GM10248 (cell line): ENCODE data around the gene HCLS1.
A peak's percentile ranks its signal among the peaks of the same experiment; 100 is the strongest.

ENCODE experiments used
- CTCF ChIA-PET: fragments of 300-600 bp; sonication (Branson Sonifier 250); formaldehyde crosslinking; extraction: SDS; loops from one replicate; lab custom pipeline; 2021; ENCODE audit warnings: antibody characterized with exemption; lab: Yijun Ruan, JAX
- POLR2A ChIA-PET: fragments of 350-650 bp; sonication (Branson Sonifier 250); formaldehyde crosslinking; extraction: SDS; loops from one replicate; lab custom pipeline; 2020; ENCODE audit warnings: antibody characterized with exemption; lab: Yijun Ruan, JAX
- DNase-seq: peaks from one replicate; pipeline ENCODE4 v3.0.0; 2012; ENCODE audit errors: extremely low spot score
- CTCF ChIP-seq: IDR thresholded peaks from 2 replicates; pipeline ENCODE4 v1.5.1; 2012; ENCODE audit warnings: mild to moderate bottlenecking, low read depth; ENCODE audit errors: extremely low read depth, missing control alignments, control extremely low read depth

Gene HCLS1, protein sequence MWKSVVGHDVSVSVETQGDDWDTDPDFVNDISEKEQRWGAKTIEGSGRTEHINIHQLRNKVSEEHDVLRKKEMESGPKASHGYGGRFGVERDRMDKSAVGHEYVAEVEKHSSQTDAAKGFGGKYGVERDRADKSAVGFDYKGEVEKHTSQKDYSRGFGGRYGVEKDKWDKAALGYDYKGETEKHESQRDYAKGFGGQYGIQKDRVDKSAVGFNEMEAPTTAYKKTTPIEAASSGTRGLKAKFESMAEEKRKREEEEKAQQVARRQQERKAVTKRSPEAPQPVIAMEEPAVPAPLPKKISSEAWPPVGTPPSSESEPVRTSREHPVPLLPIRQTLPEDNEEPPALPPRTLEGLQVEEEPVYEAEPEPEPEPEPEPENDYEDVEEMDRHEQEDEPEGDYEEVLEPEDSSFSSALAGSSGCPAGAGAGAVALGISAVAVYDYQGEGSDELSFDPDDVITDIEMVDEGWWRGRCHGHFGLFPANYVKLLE

DNA sequence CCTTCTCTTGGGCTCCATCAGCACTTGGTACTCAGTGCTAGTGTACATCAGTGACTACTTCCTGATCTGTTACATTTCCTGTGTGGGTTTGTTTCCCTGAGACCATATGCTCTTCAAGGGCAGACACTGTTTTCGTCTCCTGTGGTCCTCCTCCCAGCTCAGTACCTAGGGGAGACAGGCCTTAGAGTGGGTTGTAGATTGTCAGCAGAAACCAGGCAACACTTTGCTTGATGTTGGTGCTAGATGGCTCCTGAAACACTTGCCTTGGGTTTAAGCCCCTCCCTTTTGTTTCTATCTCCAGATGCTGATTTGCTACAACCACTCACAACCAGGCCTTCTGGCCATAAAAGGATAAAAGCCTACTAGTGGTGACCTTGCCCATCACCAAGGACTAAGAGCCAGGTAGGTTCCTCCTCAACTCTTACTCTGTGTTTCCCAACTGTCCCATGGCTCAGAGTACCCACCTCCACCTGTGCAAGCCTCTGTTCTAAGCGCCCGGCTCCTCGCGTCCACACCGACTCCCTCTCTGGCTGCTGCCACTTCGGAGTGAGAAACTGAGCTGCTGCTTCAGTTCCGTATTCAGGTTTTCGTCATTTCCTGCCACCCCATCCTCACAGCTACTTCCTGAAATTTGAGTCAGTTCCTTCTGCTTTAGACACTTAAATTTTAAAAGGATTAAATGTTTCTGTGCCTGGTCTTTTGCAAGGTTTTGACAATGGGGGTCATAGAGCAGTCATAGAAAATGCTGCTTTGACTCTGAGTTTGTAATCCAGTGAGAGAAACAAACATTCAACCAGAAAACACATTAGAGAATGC, at the start of gene HCLS1:
Gene HCLS1 (minus strand): TSS at position 548 of the 816 bp plus-strand sequence. CDS start 2,556 bp downstream, outside the sequence.
- CTCF ChIA-PET, result interaction anchor here (1.2 to 3.3 kb wide), 3 partner anchors 10 to 114 kb away, joined by 3 to 12 read pairs (median 4); no protein-coding TSS in a partner anchor
- DNase-seq, result peak; percentile 77
- no peak for TF ChIP-seq CTCF
- POLR2A ChIA-PET, result interaction anchor here (0.7 to 0.9 kb wide), 3 partner anchors 21 to 1916 kb away, joined by 3 read pairs; no protein-coding TSS in a partner anchor

DNA sequence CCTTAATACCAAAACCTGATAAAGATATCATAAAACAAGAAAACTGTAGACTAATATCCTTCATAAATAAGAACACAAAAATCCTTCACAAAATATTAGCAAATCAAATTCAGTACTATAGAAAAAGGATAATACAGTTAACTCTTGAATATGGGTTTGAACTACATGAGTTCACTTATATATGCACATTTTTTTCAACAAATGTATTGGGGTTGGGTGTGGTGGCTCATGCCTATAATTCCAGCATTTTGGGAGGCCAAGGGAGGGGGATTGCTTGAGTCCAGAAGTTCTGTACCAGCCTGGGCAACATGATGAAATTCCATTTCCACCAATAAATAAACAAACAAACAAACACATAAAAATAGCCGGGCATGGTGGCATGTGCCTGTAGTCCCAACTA, 49.6 kb upstream of the HCLS1 start:
- CTCF ChIA-PET, result no interaction called here
- POLR2A ChIA-PET, result no interaction called here
- DNase-seq, result no peak
- TF ChIP-seq CTCF, result no peak

- ChIA-PET POLR2A (interaction anchor here (0.6 kb wide), 1 partner anchor 16 kb away, joined by 5 read pairs; no protein-coding TSS in a partner anchor), CTCF (no interaction called here)
- DNase-seq, result no peak
- TF ChIP-seq CTCF, result no peak
Observed at GRCh38 chr3:121707531-121708273, 47.0 kb upstream of the HCLS1 start.

GRCh38 chr3:121705541-121705940, 44.8 kb upstream of the HCLS1 start:
- TF ChIP-seq CTCF, result no peak
- CTCF ChIA-PET, result interaction anchor here (1.2 kb wide), 1 partner anchor 15 kb away, joined by 5 read pairs; no protein-coding TSS in a partner anchor
- DNase-seq, result no peak
- POLR2A ChIA-PET, result no interaction called here

DNA sequence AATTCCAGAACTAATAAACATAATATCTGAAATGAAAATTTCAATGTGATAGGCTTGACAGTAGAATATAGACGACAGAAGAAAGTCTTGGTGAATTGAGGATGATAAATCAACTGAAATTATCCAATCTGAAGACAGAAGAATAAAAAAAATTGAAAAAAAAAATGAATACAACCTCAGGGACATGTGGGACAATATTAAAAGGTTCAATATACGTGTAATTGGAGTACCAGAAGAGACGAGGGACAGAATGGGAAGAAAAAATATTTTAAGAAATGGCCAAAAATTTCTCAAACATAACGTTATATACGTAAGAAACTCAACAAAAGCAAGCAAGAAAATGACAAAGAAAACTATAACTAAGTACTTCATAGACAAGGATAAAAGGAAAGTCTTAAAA, 43.3 kb upstream of the HCLS1 start:
- DNase-seq, result no peak
- no peak for TF ChIP-seq CTCF
- CTCF ChIA-PET, result no interaction called here
- POLR2A ChIA-PET, result no interaction called here
